HG02852 (cell line): ENCODE results near the gene CAMK2A.

Experiments
- ATAC-seq: cut with Tn5 transposase; IDR thresholded peaks from one replicate; pipeline ENCODE4 v1.9.1; 2021; ENCODE audit warnings: mild to moderate bottlenecking, moderate library complexity; ENCODE audit not compliant: unreplicated experiment

Gene CAMK2A

GRCh38 chr5:150283904-150284303 is 5.7 kb downstream of the CAMK2A start:
- no peak for ATAC-seq

- ATAC-seq: no peak
Measured at GRCh38 chr5:150281987-150282386, 7.6 kb downstream of the CAMK2A start.

GRCh38 chr5:150279330-150280020 is 10.1 kb downstream of the CAMK2A start:
- no peak for ATAC-seq

- no peak for ATAC-seq
Measured at GRCh38 chr5:150278916-150279315, 10.7 kb downstream of the CAMK2A start.

- no peak for ATAC-seq
Measured at GRCh38 chr5:150278046-150278730, 11.4 kb downstream of the CAMK2A start.

- ATAC-seq: no peak
Measured at GRCh38 chr5:150277043-150277442, 12.5 kb downstream of the CAMK2A start.

- no peak for ATAC-seq
Measured at GRCh38 chr5:150274811-150275210, 14.8 kb downstream of the CAMK2A start.

GRCh38 chr5:150272531-150272930 is 17.0 kb downstream of the CAMK2A start:
- no peak for ATAC-seq

GRCh38 chr5:150271923-150272322 is 17.6 kb downstream of the CAMK2A start:
- no peak for ATAC-seq

GRCh38 chr5:150271296-150271692 is 18.3 kb downstream of the CAMK2A start:
- no peak for ATAC-seq

- ATAC-seq: no peak
Measured at GRCh38 chr5:150270541-150271295, 18.9 kb downstream of the CAMK2A start.

GRCh38 chr5:150266871-150267291 is 22.7 kb downstream of the CAMK2A start:
- no peak for ATAC-seq

GRCh38 chr5:150265870-150266383 is 23.6 kb downstream of the CAMK2A start:
- no peak for ATAC-seq

GRCh38 chr5:150264667-150265603 is 24.6 kb downstream of the CAMK2A start:
- no peak for ATAC-seq

GRCh38 chr5:150263801-150264621 is 25.6 kb downstream of the CAMK2A start:
- no peak for ATAC-seq

GRCh38 chr5:150263375-150263775 is 26.2 kb downstream of the CAMK2A start:
- ATAC-seq: no peak

GRCh38 chr5:150262502-150262901 is 27.1 kb downstream of the CAMK2A start:
- ATAC-seq: no peak

- ATAC-seq: no peak
Measured at GRCh38 chr5:150261231-150261630, 28.3 kb downstream of the CAMK2A start.

GRCh38 chr5:150258130-150258529 is 31.4 kb downstream of the CAMK2A start:
- ATAC-seq: no peak

- ATAC-seq: no peak
Measured at GRCh38 chr5:150257424-150257823, 32.1 kb downstream of the CAMK2A start.
